ENCODE data around the gene TLX1.

GRCh38 chr10:101133489-101134298 is 2.6 kb downstream of the TLX1 start:
- TF ChIP-seq, protein P1, sequence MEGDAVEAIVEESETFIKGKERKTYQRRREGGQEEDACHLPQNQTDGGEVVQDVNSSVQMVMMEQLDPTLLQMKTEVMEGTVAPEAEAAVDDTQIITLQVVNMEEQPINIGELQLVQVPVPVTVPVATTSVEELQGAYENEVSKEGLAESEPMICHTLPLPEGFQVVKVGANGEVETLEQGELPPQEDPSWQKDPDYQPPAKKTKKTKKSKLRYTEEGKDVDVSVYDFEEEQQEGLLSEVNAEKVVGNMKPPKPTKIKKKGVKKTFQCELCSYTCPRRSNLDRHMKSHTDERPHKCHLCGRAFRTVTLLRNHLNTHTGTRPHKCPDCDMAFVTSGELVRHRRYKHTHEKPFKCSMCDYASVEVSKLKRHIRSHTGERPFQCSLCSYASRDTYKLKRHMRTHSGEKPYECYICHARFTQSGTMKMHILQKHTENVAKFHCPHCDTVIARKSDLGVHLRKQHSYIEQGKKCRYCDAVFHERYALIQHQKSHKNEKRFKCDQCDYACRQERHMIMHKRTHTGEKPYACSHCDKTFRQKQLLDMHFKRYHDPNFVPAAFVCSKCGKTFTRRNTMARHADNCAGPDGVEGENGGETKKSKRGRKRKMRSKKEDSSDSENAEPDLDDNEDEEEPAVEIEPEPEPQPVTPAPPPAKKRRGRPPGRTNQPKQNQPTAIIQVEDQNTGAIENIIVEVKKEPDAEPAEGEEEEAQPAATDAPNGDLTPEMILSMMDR (optimal IDR thresholded peaks at IDR 0.05 in 1 of 3, IDR thresholded peaks at IDR 0.05 in 1 of 3, conservative IDR thresholded peaks at IDR 0.05 in 1 of 3; ENCODE audit: extremely low read depth in 1 of 3, insufficient read depth in 2 of 3, low read length in 3 of 3): no peak
- TF ChIP-seq EZH2 (IDR thresholded peaks at IDR 0.05; ENCODE audit: low read length): peak; percentile 88

Data from keratinocyte (primary cell).